ENCODE measurements around the gene PRKAR2B. TPM values are rescaled to one million over a fixed set of nuclear protein-coding genes. Genes with fewer than 3 reads are reported as not detected.

Gene PRKAR2B
- total and polyA plus RNA-seq, 2 experiments from 2014 or later, result 14.8 to 31.5 TPM

GRCh38 chr7:107069457-107069856, 25.0 kb downstream of the PRKAR2B start:
- H2AFZ ChIP-seq, result no peak overlapping the region
- H3K36me3 ChIP-seq (replicated peaks; ENCODE audit: insufficient read depth, low read depth), result no peaks in the 10 kb centered on the region
- no peaks in the 10 kb centered on the region for H4K20me1 ChIP-seq (ENCODE audit: insufficient read depth, poor library complexity, severe bottlenecking)
- no peaks in the 10 kb centered on the region for H3K27me3 ChIP-seq
- TF ChIP-seq EZH2phosphoT487 (IDR thresholded peaks at IDR 0.05; ENCODE audit: low read depth, severe bottlenecking, unreplicated experiment), result no peak
- no peak for TF ChIP-seq CTCF (IDR thresholded peaks at IDR 0.05; ENCODE audit: poor library complexity)
- no peak for TF ChIP-seq EZH2 (IDR thresholded peaks at IDR 0.05; ENCODE audit: borderline replicate concordance)
- H3K4me2 ChIP-seq, result no peak overlapping the region
- no peaks in the 10 kb centered on the region for H3K9me3 ChIP-seq (ENCODE audit: low read depth)
- peaks cover 12% of the 10 kb centered on the region for H3K4me1 ChIP-seq (ENCODE audit: insufficient read depth)
- H3K79me2 ChIP-seq, result no peaks in the 10 kb centered on the region
- WGBS (ENCODE audit: low lambda C conversion rate, missing lambda C conversion rate), result 78% methylated on average over 4 of the region's 4 CpGs
- no peaks in the 10 kb centered on the region for H3K9me2 ChIP-seq (replicated peaks; ENCODE audit: insufficient read depth)
- H3K27ac ChIP-seq, result no peak overlapping the region
- no peak overlapping the region for H3K4me3 ChIP-seq
- DNase-seq (ENCODE audit: low spot score), result no peak

GRCh38 chr7:107070710-107071109, 26.2 kb downstream of the PRKAR2B start:
- H3K36me3 ChIP-seq (replicated peaks; ENCODE audit: insufficient read depth, low read depth), result no peaks in the 10 kb centered on the region
- TF ChIP-seq EZH2phosphoT487 (IDR thresholded peaks at IDR 0.05; ENCODE audit: low read depth, severe bottlenecking, unreplicated experiment), result no peak
- no peak for TF ChIP-seq EZH2 (IDR thresholded peaks at IDR 0.05; ENCODE audit: borderline replicate concordance)
- no peak for TF ChIP-seq CTCF (IDR thresholded peaks at IDR 0.05; ENCODE audit: poor library complexity)
- no peak overlapping the region for H2AFZ ChIP-seq
- H3K4me2 ChIP-seq, result no peak overlapping the region
- H3K27ac ChIP-seq, result no peak overlapping the region
- H3K27me3 ChIP-seq, result no peaks in the 10 kb centered on the region
- no peaks in the 10 kb centered on the region for H3K9me2 ChIP-seq (replicated peaks; ENCODE audit: insufficient read depth)
- H3K4me1 ChIP-seq (ENCODE audit: insufficient read depth), result peaks cover 6% of the 10 kb centered on the region
- H4K20me1 ChIP-seq (ENCODE audit: insufficient read depth, poor library complexity, severe bottlenecking), result no peaks in the 10 kb centered on the region
- no peaks in the 10 kb centered on the region for H3K79me2 ChIP-seq
- no peak overlapping the region for H3K4me3 ChIP-seq
- DNase-seq (ENCODE audit: low spot score), result no peak
- H3K9me3 ChIP-seq (ENCODE audit: low read depth), result no peaks in the 10 kb centered on the region
- WGBS (ENCODE audit: low lambda C conversion rate, missing lambda C conversion rate), result 38% methylated on average over 2 of the region's 2 CpGs

- no peaks in the 10 kb centered on the region for H4K20me1 ChIP-seq (ENCODE audit: insufficient read depth, poor library complexity, severe bottlenecking)
- H3K79me2 ChIP-seq, result no peaks in the 10 kb centered on the region
- no peak overlapping the region for H2AFZ ChIP-seq
- H3K4me1 ChIP-seq (ENCODE audit: insufficient read depth), result peaks cover 5% of the 10 kb centered on the region
- no peak for DNase-seq (ENCODE audit: low spot score)
- no peak overlapping the region for H3K27ac ChIP-seq
- no peak overlapping the region for H3K4me2 ChIP-seq
- no peaks in the 10 kb centered on the region for H3K9me2 ChIP-seq (replicated peaks; ENCODE audit: insufficient read depth)
- 96% methylated on average over 3 of the region's 3 CpGs for WGBS (ENCODE audit: low lambda C conversion rate, missing lambda C conversion rate)
- no peaks in the 10 kb centered on the region for H3K27me3 ChIP-seq
- no peak overlapping the region for H3K4me3 ChIP-seq
- H3K9me3 ChIP-seq (ENCODE audit: low read depth), result no peaks in the 10 kb centered on the region
- no peak for TF ChIP-seq EZH2 (IDR thresholded peaks at IDR 0.05; ENCODE audit: borderline replicate concordance)
- TF ChIP-seq CTCF (IDR thresholded peaks at IDR 0.05; ENCODE audit: poor library complexity), result no peak
- TF ChIP-seq EZH2phosphoT487 (IDR thresholded peaks at IDR 0.05; ENCODE audit: low read depth, severe bottlenecking, unreplicated experiment), result no peak
- H3K36me3 ChIP-seq (replicated peaks; ENCODE audit: insufficient read depth, low read depth), result no peaks in the 10 kb centered on the region
Observed at GRCh38 chr7:107071129-107071528, 26.6 kb downstream of the PRKAR2B start.

- Histone ChIP-seq H3K9me3 (ENCODE audit: low read depth) (no peaks in the 10 kb centered on the region), H3K4me2 (no peak overlapping the region), H3K27ac (no peak overlapping the region), H2AFZ (no peak overlapping the region), H3K79me2 (no peaks in the 10 kb centered on the region), H3K4me1 (ENCODE audit: insufficient read depth) (peaks cover 5% of the 10 kb centered on the region), H3K9me2 (replicated peaks; ENCODE audit: insufficient read depth) (no peaks in the 10 kb centered on the region), H4K20me1 (ENCODE audit: insufficient read depth, poor library complexity, severe bottlenecking) (no peaks in the 10 kb centered on the region), H3K27me3 (no peaks in the 10 kb centered on the region), H3K4me3 (no peak overlapping the region), H3K36me3 (replicated peaks; ENCODE audit: insufficient read depth, low read depth) (no peaks in the 10 kb centered on the region)
- 97% methylated on average over 1 of the region's 1 CpG for WGBS (ENCODE audit: low lambda C conversion rate, missing lambda C conversion rate)
- no peak for DNase-seq (ENCODE audit: low spot score)
- TF ChIP-seq EZH2 (IDR thresholded peaks at IDR 0.05; ENCODE audit: borderline replicate concordance) (no peak), CTCF (IDR thresholded peaks at IDR 0.05; ENCODE audit: poor library complexity) (no peak), EZH2phosphoT487 (IDR thresholded peaks at IDR 0.05; ENCODE audit: low read depth, severe bottlenecking, unreplicated experiment) (no peak)
Observed at GRCh38 chr7:107072133-107072532, 27.6 kb downstream of the PRKAR2B start.

Data from hepatocyte (in vitro differentiated cells).